Liver (tissue), 3 donors: Measurements from ENCODE around the gene POLDIP3.

Source experiments
- EGR1 ChIP-seq, 2 donors: IDR thresholded peaks; 2 replicates each; pipeline ENCODE4 v1.6.1; 2016 to 2018; ENCODE audit warnings: antibody characterized with exemption in 2 of 2, low read depth in 2 of 2
- HNF4G ChIP-seq: IDR thresholded peaks from 2 replicates; pipeline ENCODE4 v1.6.1; 2016; ENCODE audit warnings: antibody characterized with exemption
- JUND ChIP-seq, 2 donors: IDR thresholded peaks; 2 replicates each; pipeline ENCODE4 v1.6.1; 2016; ENCODE audit warnings: antibody characterized with exemption in 2 of 2
- MAX ChIP-seq: IDR thresholded peaks from 2 replicates; pipeline ENCODE4 v1.6.1; 2016; ENCODE audit warnings: antibody characterized with exemption
- RXRA ChIP-seq, 2 donors: IDR thresholded peaks; 2 replicates each; pipeline ENCODE4 v1.6.1; 2017 to 2018; ENCODE audit warnings: antibody characterized with exemption in 2 of 2, mild to moderate bottlenecking in 1 of 2
- TAF1 ChIP-seq: conservative IDR thresholded peaks from 2 replicates; pipeline ENCODE4 v1.6.1; 2016; ENCODE audit warnings: antibody characterized with exemption, mild to moderate bottlenecking
- YY1 ChIP-seq: IDR thresholded peaks from 2 replicates; pipeline ENCODE4 v1.6.1; 2016; ENCODE audit warnings: antibody characterized with exemption, mild to moderate bottlenecking
- ZBTB33 ChIP-seq: IDR thresholded peaks from 2 replicates; pipeline ENCODE4 v1.6.1; 2016; ENCODE audit warnings: antibody characterized with exemption
- TF ChIP-seq, protein P1 (sequence below): fragments of 150-350 bp; IDR thresholded peaks from 2 replicates; pipeline ENCODE4 v1.5.1; 2017; ENCODE audit warnings: improper control_type of control experiment, low read depth, low read length; ENCODE audit not compliant: missing input control
- TF ChIP-seq, protein P2 (sequence below): IDR thresholded peaks from 2 replicates; pipeline ENCODE4 v1.6.1; 2016; ENCODE audit warnings: antibody characterized with exemption, mild to moderate bottlenecking
- donor health status: healthy.
- donor health status: healthy.

DNA sequence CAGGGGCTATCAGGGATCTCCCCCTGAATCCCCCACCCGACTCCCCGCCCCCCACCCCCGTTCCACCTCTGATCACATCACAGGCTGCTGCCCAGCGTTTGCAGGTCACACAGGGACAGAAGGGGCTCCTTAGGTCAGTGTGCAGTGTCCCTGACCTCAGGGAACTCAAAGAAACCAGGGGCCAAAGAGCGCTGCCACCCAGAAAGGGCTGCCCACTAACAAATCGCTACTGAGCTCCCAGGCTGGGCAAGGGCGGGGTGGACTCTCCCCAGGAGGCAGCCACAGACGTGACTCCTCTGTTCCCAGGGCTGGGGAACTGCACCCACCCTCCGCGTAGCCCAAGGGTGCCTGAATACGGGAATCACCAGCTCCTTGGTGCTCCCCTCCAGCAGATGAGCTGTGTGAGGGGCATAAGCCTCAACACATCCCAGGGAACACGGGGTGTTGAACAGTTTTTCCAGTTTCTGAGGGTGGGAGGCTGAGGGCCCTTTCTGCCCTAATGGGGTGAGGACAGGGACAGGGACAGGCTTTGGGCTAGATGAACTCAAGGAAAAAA, 9.9 kb upstream of the POLDIP3 start:
- TF ChIP-seq, protein P1, sequence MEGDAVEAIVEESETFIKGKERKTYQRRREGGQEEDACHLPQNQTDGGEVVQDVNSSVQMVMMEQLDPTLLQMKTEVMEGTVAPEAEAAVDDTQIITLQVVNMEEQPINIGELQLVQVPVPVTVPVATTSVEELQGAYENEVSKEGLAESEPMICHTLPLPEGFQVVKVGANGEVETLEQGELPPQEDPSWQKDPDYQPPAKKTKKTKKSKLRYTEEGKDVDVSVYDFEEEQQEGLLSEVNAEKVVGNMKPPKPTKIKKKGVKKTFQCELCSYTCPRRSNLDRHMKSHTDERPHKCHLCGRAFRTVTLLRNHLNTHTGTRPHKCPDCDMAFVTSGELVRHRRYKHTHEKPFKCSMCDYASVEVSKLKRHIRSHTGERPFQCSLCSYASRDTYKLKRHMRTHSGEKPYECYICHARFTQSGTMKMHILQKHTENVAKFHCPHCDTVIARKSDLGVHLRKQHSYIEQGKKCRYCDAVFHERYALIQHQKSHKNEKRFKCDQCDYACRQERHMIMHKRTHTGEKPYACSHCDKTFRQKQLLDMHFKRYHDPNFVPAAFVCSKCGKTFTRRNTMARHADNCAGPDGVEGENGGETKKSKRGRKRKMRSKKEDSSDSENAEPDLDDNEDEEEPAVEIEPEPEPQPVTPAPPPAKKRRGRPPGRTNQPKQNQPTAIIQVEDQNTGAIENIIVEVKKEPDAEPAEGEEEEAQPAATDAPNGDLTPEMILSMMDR, result no peak
- TF ChIP-seq MAX (no peak), ZBTB33 (no peak), HNF4G (no peak), JUND (IDR thresholded peaks at IDR 0.05) (no peak), RXRA (IDR thresholded peaks at IDR 0.05) (peak; percentile 62 to 89), YY1 (no peak), EGR1 (IDR thresholded peaks at IDR 0.05; ENCODE audit: low read depth in 2 of 2) (no peak), TAF1 (no peak)
- TF ChIP-seq, protein P2, sequence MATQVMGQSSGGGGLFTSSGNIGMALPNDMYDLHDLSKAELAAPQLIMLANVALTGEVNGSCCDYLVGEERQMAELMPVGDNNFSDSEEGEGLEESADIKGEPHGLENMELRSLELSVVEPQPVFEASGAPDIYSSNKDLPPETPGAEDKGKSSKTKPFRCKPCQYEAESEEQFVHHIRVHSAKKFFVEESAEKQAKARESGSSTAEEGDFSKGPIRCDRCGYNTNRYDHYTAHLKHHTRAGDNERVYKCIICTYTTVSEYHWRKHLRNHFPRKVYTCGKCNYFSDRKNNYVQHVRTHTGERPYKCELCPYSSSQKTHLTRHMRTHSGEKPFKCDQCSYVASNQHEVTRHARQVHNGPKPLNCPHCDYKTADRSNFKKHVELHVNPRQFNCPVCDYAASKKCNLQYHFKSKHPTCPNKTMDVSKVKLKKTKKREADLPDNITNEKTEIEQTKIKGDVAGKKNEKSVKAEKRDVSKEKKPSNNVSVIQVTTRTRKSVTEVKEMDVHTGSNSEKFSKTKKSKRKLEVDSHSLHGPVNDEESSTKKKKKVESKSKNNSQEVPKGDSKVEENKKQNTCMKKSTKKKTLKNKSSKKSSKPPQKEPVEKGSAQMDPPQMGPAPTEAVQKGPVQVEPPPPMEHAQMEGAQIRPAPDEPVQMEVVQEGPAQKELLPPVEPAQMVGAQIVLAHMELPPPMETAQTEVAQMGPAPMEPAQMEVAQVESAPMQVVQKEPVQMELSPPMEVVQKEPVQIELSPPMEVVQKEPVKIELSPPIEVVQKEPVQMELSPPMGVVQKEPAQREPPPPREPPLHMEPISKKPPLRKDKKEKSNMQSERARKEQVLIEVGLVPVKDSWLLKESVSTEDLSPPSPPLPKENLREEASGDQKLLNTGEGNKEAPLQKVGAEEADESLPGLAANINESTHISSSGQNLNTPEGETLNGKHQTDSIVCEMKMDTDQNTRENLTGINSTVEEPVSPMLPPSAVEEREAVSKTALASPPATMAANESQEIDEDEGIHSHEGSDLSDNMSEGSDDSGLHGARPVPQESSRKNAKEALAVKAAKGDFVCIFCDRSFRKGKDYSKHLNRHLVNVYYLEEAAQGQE, result no peak
